Airway epithelial cell (primary cell): ENCODE measurements around the gene CPLX3. TPM values are rescaled to one million over a fixed set of nuclear protein-coding genes. Genes with fewer than 3 reads are reported as not detected.

Source experiments
- total RNA-seq: library from RNA; depleted of rRNA; stranded (reverse); fragments of >200 nt; gene quantifications from 2 replicates; pipeline ENCODE4 v1.2.3, GENCODE V29; 2015

CPLX3 gene, protein sequence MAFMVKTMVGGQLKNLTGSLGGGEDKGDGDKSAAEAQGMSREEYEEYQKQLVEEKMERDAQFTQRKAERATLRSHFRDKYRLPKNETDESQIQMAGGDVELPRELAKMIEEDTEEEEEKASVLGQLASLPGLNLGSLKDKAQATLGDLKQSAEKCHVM
- not detected in 2 replicates for total RNA-seq

DNA sequence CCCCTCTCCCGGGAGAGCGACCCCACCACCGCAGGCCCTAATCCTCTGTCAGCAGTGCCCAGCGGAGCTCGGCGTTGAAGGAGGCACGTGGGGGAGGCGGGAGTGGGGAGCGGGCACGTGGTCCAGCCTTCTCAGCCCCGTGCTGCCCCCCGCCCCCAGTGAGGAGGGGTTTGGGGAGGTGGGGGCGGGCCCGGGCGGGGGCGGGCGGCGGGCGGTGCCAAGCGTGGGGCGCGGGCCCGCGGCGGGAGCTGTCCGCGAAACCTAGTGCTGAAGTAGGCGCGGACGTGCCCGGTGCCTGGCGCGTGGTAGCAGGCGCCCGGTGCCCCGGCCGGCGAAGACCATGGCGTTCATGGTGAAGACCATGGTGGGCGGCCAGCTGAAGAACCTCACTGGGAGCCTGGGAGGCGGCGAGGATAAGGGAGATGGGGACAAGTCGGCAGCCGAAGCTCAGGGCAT lies at the start of gene CPLX3:
Gene CPLX3 (plus strand): TSS at position 264 of the 456 bp plus-strand sequence. CDS start 77 bp downstream, at position 341.

DNA sequence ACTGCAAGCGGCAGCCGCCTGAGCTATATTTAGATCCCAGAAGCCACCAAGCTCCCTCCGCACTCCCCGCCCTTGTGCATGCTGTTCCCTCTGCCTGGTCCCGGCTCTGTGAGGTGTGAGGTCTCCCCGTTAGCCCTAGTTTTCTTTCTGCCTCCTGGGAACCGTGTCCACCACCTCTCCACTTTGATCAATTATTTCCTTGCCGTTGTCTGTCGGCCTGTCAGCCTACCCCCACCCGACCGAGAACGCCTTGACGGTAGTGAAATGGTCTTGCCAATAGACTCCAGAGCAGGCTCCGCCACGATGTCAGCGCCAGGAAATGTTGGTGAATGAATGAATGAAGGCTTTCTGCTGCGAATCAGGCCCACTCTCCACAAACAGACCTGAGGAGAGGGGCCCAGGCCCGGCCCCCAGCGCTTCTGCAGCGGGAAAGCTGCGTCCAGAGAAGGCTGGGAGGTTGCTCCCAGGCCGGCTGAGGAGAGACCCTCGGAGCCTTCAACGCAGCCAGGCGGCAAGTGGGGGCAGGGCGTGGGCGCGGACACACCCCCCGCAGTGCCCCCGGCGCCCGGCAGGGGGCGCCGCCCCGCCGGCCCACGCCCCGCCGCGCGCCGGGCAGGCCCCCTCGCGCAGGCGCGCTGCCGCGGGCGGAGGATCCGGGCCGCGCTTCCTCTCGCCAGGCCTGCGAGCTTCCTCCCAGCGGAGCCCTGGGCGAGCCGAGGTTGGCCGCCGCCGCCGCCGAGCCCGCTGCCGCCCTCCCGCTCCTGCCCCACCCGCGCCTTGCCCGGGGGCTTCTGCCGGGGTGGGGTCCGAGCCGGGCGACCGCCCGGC lies 44.8 kb upstream of the CPLX3 start, which contains the start of gene CSK:
Gene CSK (plus strand): TSS at position 650 of the 828 bp plus-strand sequence. CDS start 16,218 bp downstream, outside the sequence.

GRCh38 chr15:74812533-74812932 lies 13.9 kb upstream of the CPLX3 start, which contains the start of gene LMAN1L:
Gene LMAN1L (plus strand): TSS chr15:74812835. CDS start chr15:74812855, 20 bp downstream.

GRCh38 chr15:74842581-74843444 lies 16.4 kb downstream of the CPLX3 start, which contains the start of gene ULK3:
Gene ULK3 (minus strand): TSS chr15:74843156. CDS start chr15:74843105, 51 bp downstream.

DNA sequence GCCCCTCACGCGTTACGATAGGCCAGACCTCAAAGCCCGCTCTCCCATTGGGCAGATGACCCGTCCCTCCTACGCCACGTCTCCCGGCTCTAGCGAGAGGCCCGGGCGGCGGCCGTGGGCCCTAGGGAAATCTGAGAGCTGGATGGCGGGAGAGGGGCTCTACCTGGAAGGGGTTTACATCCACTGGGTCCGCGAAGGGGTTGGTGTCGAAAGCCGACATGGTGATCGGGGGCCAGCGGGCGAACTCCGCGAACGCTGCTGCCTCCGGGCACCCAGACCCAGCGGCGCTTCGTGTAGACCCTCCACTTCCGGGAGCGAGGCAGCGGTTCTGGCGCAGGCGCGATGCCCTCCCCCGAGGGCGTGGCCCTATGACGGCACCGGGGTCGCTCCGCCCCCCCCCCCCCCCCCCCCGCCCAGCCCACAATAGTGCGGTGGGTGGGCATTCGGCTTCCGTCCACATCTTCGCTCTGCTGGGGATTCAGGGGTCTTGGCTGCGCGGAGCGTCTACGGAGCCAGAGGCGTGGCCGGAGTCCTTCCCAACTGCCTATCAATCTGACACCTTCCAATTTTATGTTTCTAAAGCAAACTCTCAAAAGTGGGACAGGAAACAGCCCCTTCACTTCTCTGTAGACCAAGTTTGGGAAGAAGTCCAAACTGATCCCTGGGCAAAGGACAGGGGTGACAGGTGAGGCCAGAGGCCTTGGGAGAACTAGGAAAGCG lies 46.8 kb downstream of the CPLX3 start, which contains the start of gene SCAMP2:
Gene SCAMP2 (minus strand): TSS at position 330 of the 720 bp plus-strand sequence. CDS start 110 bp downstream, at position 220.

Other genes with a start within 250 kb of the CPLX3 start
- 64.7 and 70.5 TPM in 2 replicates for gene CLK3, start 210.8 kb upstream of the CPLX3 start, total RNA-seq
- 8.1 and 15.2 TPM in 2 replicates for gene EDC3, start 130.6 kb upstream of the CPLX3 start, total RNA-seq
- 8.0 and 10.3 TPM in 2 replicates for gene CYP1A1, start 101.1 kb upstream of the CPLX3 start, total RNA-seq
- not detected in 2 replicates for gene CYP1A2, start 77.8 kb upstream of the CPLX3 start, total RNA-seq
- 22.9 and 41.9 TPM in 2 replicates for gene CSK, start 44.5 kb upstream of the CPLX3 start, total RNA-seq
- gene LMAN1L, start 13.8 kb upstream of the CPLX3 start, total RNA-seq, result not detected in 2 replicates
- 25.1 and 25.2 TPM in 2 replicates for gene ULK3, start 16.5 kb downstream of the CPLX3 start, total RNA-seq
- gene SCAMP2, start 46.7 kb downstream of the CPLX3 start, total RNA-seq, result 50.1 and 89.9 TPM in 2 replicates
- gene MPI, start 63.4 kb downstream of the CPLX3 start, total RNA-seq, result 77.2 and 84.7 TPM in 2 replicates
- 25.5 and 26.7 TPM in 2 replicates for gene FAM219B, start 80.2 kb downstream of the CPLX3 start, total RNA-seq
- gene COX5A, start 111.4 kb downstream of the CPLX3 start, total RNA-seq, result 188 and 227 TPM in 2 replicates
- gene RPP25, start 130.1 kb downstream of the CPLX3 start, total RNA-seq, result 4.7 and 5.7 TPM in 2 replicates
- 1.9 and 4.7 TPM in 2 replicates for gene SCAMP5, start 168.9 kb downstream of the CPLX3 start, total RNA-seq
- 36.6 and 42.9 TPM in 2 replicates for gene PPCDC, start 197.0 kb downstream of the CPLX3 start, total RNA-seq